ENCODE results near the gene SLF2. TPM values are rescaled to one million over a fixed set of nuclear protein-coding genes. Genes with fewer than 3 reads are reported as not detected.

The SLF2 gene
- total and polyA plus RNA-seq, 2 of the 8 experiments (the other 6 are each of a cell fraction or from before 2014, with no cell fraction given) = 5.5 to 20.9 TPM

GRCh38 chr10:100909501-100910263 lies 3.1 kb upstream of the SLF2 start:
- H4K91ac ChIP-seq (replicated peaks; ENCODE audit: insufficient read length, low read length) = no peak overlapping the region
- H2BK12ac ChIP-seq (ENCODE audit: low read depth, low read length) = peak overlapping the region; percentile 45; the same call in 1 of the 2 replicates
- H3K27ac ChIP-seq (ENCODE audit: low read depth, low read length) = no peak overlapping the region
- peak overlapping the region in 1 of 2 experiments; percentile 15; a peak in 1 of 4 replicates for H3K4me2 ChIP-seq (ENCODE audit: insufficient read depth in 1 of 2, low read depth in 2 of 2, low read length in 2 of 2)
- peaks cover 2 to 13% (median 4%) of the 10 kb centered on the region in 4 experiments; a peak in 3 of 7 replicates for H3K4me1 ChIP-seq (replicated peaks in 1 of 4; ENCODE audit: control insufficient read depth in 3 of 4, insufficient read depth in 4 of 4, low read length in 3 of 4)
- H4K8ac ChIP-seq (ENCODE audit: extremely low read depth, insufficient read depth, low read length) = no peak overlapping the region
- peak overlapping the region; percentile 11; the same call in 1 of the 2 replicates for H2AFZ ChIP-seq (ENCODE audit: low read length)
- ChIA-PET POLR2A (ENCODE audit: partially characterized antibody) (no interaction called here), CTCF (ENCODE audit: partially characterized antibody) (interaction anchor here (0.6 to 3.1 kb wide), 10 partner anchors 14 to 413 kb away, joined by 3 to 12 read pairs (median 3); partner anchors contain the start of gene PDZD7)
- DNase-seq (ENCODE audit: low read depth in 1 of 2, low spot score in 2 of 2) = no peak
- no peaks in the 10 kb centered on the region; a peak in 1 of 7 replicates for H3K27me3 ChIP-seq (replicated peaks in 1 of 4; ENCODE audit: control insufficient read depth in 3 of 4, extremely low read depth in 1 of 4, insufficient read depth in 3 of 4, low read length in 3 of 4)
- no peak overlapping the region for H2BK15ac ChIP-seq (ENCODE audit: low read length)
- no peak overlapping the region for H2BK120ac ChIP-seq (replicated peaks; ENCODE audit: low read depth, low read length)
- H3K18ac ChIP-seq (ENCODE audit: extremely low read depth, low read length) = no peak overlapping the region; the same call in 1 of the 2 replicates
- H2AK5ac ChIP-seq (ENCODE audit: low read depth, low read length) = no peak overlapping the region
- H2BK5ac ChIP-seq (ENCODE audit: low read depth, low read length) = no peak overlapping the region
- no peaks in the 10 kb centered on the region for H3K79me1 ChIP-seq (ENCODE audit: low read depth, low read length)
- no peak overlapping the region for H2BK20ac ChIP-seq (ENCODE audit: low read length)
- H3K36me3 ChIP-seq (ENCODE audit: control insufficient read depth in 2 of 4, insufficient read depth in 4 of 4, low read length in 3 of 4) = no peaks in the 10 kb centered on the region; a peak in 2 of 8 replicates
- 55% methylated on average over 6 of the region's 6 CpGs; no CpG with 5 or more reads in 1 of the 2 experiments for WGBS, 2 experiments (ENCODE audit: extremely low coverage in 1 of 2, insufficient coverage in 1 of 2, insufficient read length in 1 of 2, insufficient replicate concordance in 2 of 2, low coverage in 1 of 2, low lambda C conversion rate in 2 of 2, missing lambda C conversion rate in 1 of 2)
- TF ChIP-seq ASH2L (IDR thresholded peaks at IDR 0.05; ENCODE audit: low read length) (no peak), RXRA (IDR thresholded peaks at IDR 0.05; ENCODE audit: insufficient read depth, low read depth, low read length) (no peak), KDM4A (IDR thresholded peaks at IDR 0.05; ENCODE audit: low read depth, low read length, severe bottlenecking) (no peak), KDM5A (IDR thresholded peaks at IDR 0.05; ENCODE audit: low read length) (no peak), USF2 (IDR thresholded peaks at IDR 0.05; ENCODE audit: low read length) (peak; percentile 35; the same call in 1 of the 2 replicates), NRF1 (IDR thresholded peaks at IDR 0.05; ENCODE audit: low read depth, low read length) (no peak)
- no peak overlapping the region for H3K4ac ChIP-seq (replicated peaks; ENCODE audit: insufficient read length, low read depth, low read length)
- H4K5ac ChIP-seq (ENCODE audit: insufficient read length, low read depth, low read length) = no peak overlapping the region
- no peak overlapping the region for H3K23ac ChIP-seq (ENCODE audit: insufficient read length)
- no peaks in the 10 kb centered on the region for H3K9me3 ChIP-seq (ENCODE audit: insufficient read depth in 2 of 2, low read depth in 1 of 2, low read length in 1 of 2)
- no peak overlapping the region for H3K56ac ChIP-seq (replicated peaks; ENCODE audit: insufficient read length, low read depth, low read length)
- H4K20me1 ChIP-seq (replicated peaks in 1 of 2; ENCODE audit: control insufficient read depth in 1 of 2, insufficient read depth in 2 of 2, low read length in 2 of 2) = peaks cover 0 to 3% of the 10 kb centered on the region in 2 experiments
- H3K4me3 ChIP-seq (ENCODE audit: extremely low read depth in 1 of 4, insufficient read depth in 2 of 4, low read depth in 3 of 4, low read length in 4 of 4) = no peak overlapping the region
- peaks cover 0 to 15% of the 10 kb centered on the region in 2 experiments; a peak in 2 of 4 replicates for H3K79me2 ChIP-seq (ENCODE audit: control insufficient read depth in 1 of 2, insufficient read depth in 2 of 2, low read length in 2 of 2)
- H3K9ac ChIP-seq (replicated peaks in 1 of 4; ENCODE audit: extremely low read depth in 1 of 4, low read depth in 3 of 4, low read length in 3 of 4) = peak overlapping the region in 2 of 4 experiments; percentile 2 to 34; a peak in 1 of 7 replicates
- H3K14ac ChIP-seq (ENCODE audit: insufficient read length) = no peak overlapping the region
- peaks cover 6% of the 10 kb centered on the region for H3K23me2 ChIP-seq (ENCODE audit: low read depth, low read length)
- FAIRE-seq = peak; percentile 28
